Measurements from ENCODE around the gene ELP4. TPM values are rescaled to one million over a fixed set of nuclear protein-coding genes. Genes with fewer than 3 reads are reported as not detected.
A peak's percentile ranks its signal among the peaks of the same experiment; 100 is the strongest.

Gene ELP4
- total and polyA plus RNA-seq, 2 experiments from 2014 or later: 12.3 to 25.1 TPM

GRCh38 chr11:31822927-31823643 lies 313.5 kb downstream of the ELP4 start:
- Histone ChIP-seq H3K36me3 (replicated peaks; ENCODE audit: insufficient read depth, low read depth) (no peaks in the 10 kb centered on the region), H3K27ac (no peak overlapping the region), H3K79me2 (no peaks in the 10 kb centered on the region), H3K4me2 (no peak overlapping the region), H3K27me3 (peaks cover 100% of the 10 kb centered on the region), H3K4me1 (ENCODE audit: insufficient read depth) (no peaks in the 10 kb centered on the region), H3K9me3 (ENCODE audit: low read depth) (no peaks in the 10 kb centered on the region), H3K9me2 (replicated peaks; ENCODE audit: insufficient read depth) (no peaks in the 10 kb centered on the region), H2AFZ (no peak overlapping the region), H4K20me1 (ENCODE audit: insufficient read depth, poor library complexity, severe bottlenecking) (no peaks in the 10 kb centered on the region), H3K4me3 (no peak overlapping the region)
- DNase-seq (ENCODE audit: low spot score): no peak
- TF ChIP-seq EZH2 (IDR thresholded peaks at IDR 0.05; ENCODE audit: borderline replicate concordance): no peak
- TF ChIP-seq CTCF (IDR thresholded peaks at IDR 0.05; ENCODE audit: poor library complexity): no peak
- TF ChIP-seq EZH2phosphoT487 (IDR thresholded peaks at IDR 0.05; ENCODE audit: low read depth, severe bottlenecking, unreplicated experiment): no peak
- 40% methylated on average over 14 of the region's 14 CpGs for WGBS (ENCODE audit: low lambda C conversion rate, missing lambda C conversion rate)

DNA sequence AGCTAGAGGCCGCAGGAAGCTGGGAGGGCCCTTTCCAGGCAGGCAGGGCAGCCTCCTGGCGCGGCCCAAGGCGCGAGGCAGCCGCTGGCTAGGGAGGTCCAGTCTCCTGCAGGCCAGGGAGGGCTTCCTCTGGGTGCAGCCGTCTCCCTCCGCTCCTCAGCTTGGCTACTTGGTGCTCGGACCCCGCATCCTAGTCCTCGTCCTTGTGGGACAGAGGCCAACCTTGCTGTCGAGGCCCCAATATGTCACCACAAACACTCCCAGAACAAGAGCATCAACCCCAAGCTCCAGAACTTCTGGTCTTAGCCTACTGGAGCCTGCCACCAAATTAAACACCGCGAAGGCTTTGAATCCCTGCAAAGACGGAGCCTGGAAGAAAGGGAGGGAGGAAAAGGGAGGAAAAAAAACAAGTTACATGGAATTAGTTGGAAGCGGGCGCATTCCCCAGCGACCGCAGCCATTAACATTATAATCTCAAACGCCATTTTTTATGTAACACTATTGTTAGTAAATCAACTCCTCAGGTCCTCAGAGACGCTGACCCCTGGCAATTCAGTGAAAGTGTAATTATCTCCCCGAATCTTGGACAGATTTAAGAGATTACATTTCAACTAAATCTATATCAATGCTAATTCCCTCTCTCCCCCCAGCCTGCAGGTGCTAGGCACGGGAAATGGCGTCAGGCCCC lies 314.2 kb downstream of the ELP4 start:
- Histone ChIP-seq H3K4me2 (no peak overlapping the region), H3K27ac (no peak overlapping the region), H3K9me2 (replicated peaks; ENCODE audit: insufficient read depth) (no peaks in the 10 kb centered on the region), H3K9me3 (ENCODE audit: low read depth) (no peaks in the 10 kb centered on the region), H3K27me3 (peaks cover 99% of the 10 kb centered on the region), H3K4me3 (no peak overlapping the region), H2AFZ (no peak overlapping the region), H3K79me2 (no peaks in the 10 kb centered on the region), H3K4me1 (ENCODE audit: insufficient read depth) (no peaks in the 10 kb centered on the region), H3K36me3 (replicated peaks; ENCODE audit: insufficient read depth, low read depth) (no peaks in the 10 kb centered on the region), H4K20me1 (ENCODE audit: insufficient read depth, poor library complexity, severe bottlenecking) (no peaks in the 10 kb centered on the region)
- TF ChIP-seq EZH2phosphoT487 (IDR thresholded peaks at IDR 0.05; ENCODE audit: low read depth, severe bottlenecking, unreplicated experiment) (peak; percentile 39), CTCF (IDR thresholded peaks at IDR 0.05; ENCODE audit: poor library complexity) (no peak), EZH2 (IDR thresholded peaks at IDR 0.05; ENCODE audit: borderline replicate concordance) (peak; percentile 6)
- 10% methylated on average over 24 of the region's 24 CpGs for WGBS (ENCODE audit: low lambda C conversion rate, missing lambda C conversion rate)
- no peak for DNase-seq (ENCODE audit: low spot score)

GRCh38 chr11:31824332-31824878 lies 314.8 kb downstream of the ELP4 start:
- no peak for DNase-seq (ENCODE audit: low spot score)
- peak; percentile 38 for TF ChIP-seq EZH2phosphoT487 (IDR thresholded peaks at IDR 0.05; ENCODE audit: low read depth, severe bottlenecking, unreplicated experiment)
- TF ChIP-seq CTCF (IDR thresholded peaks at IDR 0.05; ENCODE audit: poor library complexity): no peak
- H3K9me3 ChIP-seq (ENCODE audit: low read depth): no peaks in the 10 kb centered on the region
- H3K4me1 ChIP-seq (ENCODE audit: insufficient read depth): no peaks in the 10 kb centered on the region
- no peak overlapping the region for H3K27ac ChIP-seq
- H3K4me2 ChIP-seq: no peak overlapping the region
- H3K27me3 ChIP-seq: peaks cover 99% of the 10 kb centered on the region
- no peak overlapping the region for H2AFZ ChIP-seq
- H4K20me1 ChIP-seq (ENCODE audit: insufficient read depth, poor library complexity, severe bottlenecking): no peaks in the 10 kb centered on the region
- H3K9me2 ChIP-seq (replicated peaks; ENCODE audit: insufficient read depth): no peaks in the 10 kb centered on the region
- no peak overlapping the region for H3K4me3 ChIP-seq
- no peaks in the 10 kb centered on the region for H3K36me3 ChIP-seq (replicated peaks; ENCODE audit: insufficient read depth, low read depth)
- WGBS (ENCODE audit: low lambda C conversion rate, missing lambda C conversion rate): 5% methylated on average over 18 of the region's 18 CpGs
- H3K79me2 ChIP-seq: no peaks in the 10 kb centered on the region
